Measurements from ENCODE around the gene PLEKHA1. TPM values are rescaled to one million over a fixed set of nuclear protein-coding genes. Genes with fewer than 3 reads are reported as not detected.

Gene PLEKHA1
- 11.7 to 24.1 TPM (median 22.5 TPM) in 5 replicates for total RNA-seq (2022; extraction: Qiagen RNA extraction; ENCODE audit: low read depth)

GRCh38 chr10:122374237-122374858 is at the start of gene PLEKHA1:
Gene PLEKHA1, plus strand, starts transcription at chr10:122374708. Its CDS starts 18,493 bp downstream, at chr10:122393201.

GRCh38 chr10:122454603-122455080 is 80.1 kb downstream of the PLEKHA1 start, which contains the start of gene ARMS2:
Gene ARMS2, plus strand, starts transcription at chr10:122454653. Its CDS starts 75 bp downstream, at chr10:122454728.

GRCh38 chr10:122461367-122461728 is 86.8 kb downstream of the PLEKHA1 start, which contains the start of gene HTRA1:
Gene HTRA1, plus strand, starts transcription at chr10:122461553. Its CDS starts 100 bp downstream, at chr10:122461653.

Other genes with a start within 250 kb of the PLEKHA1 start
- 0.32 to 0.80 TPM (median 0.49 TPM) in 5 replicates for gene BTBD16, start 103.4 kb upstream of the PLEKHA1 start, total RNA-seq (2022; extraction: Qiagen RNA extraction; ENCODE audit: low read depth)
- gene ARMS2, start 79.9 kb downstream of the PLEKHA1 start, total RNA-seq (2022; extraction: Qiagen RNA extraction; ENCODE audit: low read depth) = not detected in 5 replicates
- gene HTRA1, start 86.8 kb downstream of the PLEKHA1 start, total RNA-seq (2022; extraction: Qiagen RNA extraction; ENCODE audit: low read depth) = 54.2 to 69.3 TPM (median 58.8 TPM) in 5 replicates
- 0.05 to 0.11 TPM (median 0.09 TPM) in 5 replicates for gene DMBT1, start 186.0 kb downstream of the PLEKHA1 start, total RNA-seq (2022; extraction: Qiagen RNA extraction; ENCODE audit: low read depth)